Vein endothelial cell (primary cell): ENCODE data around the gene FAM110A. TPM values are rescaled to one million over a fixed set of nuclear protein-coding genes. Genes with fewer than 3 reads are reported as not detected.

Experiments
- total RNA-seq: library from RNA; depleted of rRNA; stranded (reverse); fragments of >200 nt; gene quantifications from 2 replicates; pipeline ENCODE4 v1.2.3, GENCODE V29; 2012

The FAM110A gene
- 3.5 and 4.9 TPM in 2 replicates for total RNA-seq

GRCh38 chr20:833450-834150, at the start of gene FAM110A:
Gene FAM110A (plus strand): TSS chr20:833715. CDS start chr20:844805, 11,090 bp downstream.

Other genes with a start within 250 kb of the FAM110A start
- 0.57 and 0.65 TPM in 2 replicates for gene TCF15, start 223.4 kb upstream of the FAM110A start, total RNA-seq
- 43.9 and 52.3 TPM in 2 replicates for gene SRXN1, start 180.5 kb upstream of the FAM110A start, total RNA-seq
- gene SCRT2, start 157.9 kb upstream of the FAM110A start, total RNA-seq: not detected in 2 replicates
- under 0.01 and 0.10 TPM in 2 replicates for gene SLC52A3, start 65.2 kb upstream of the FAM110A start, total RNA-seq
- gene ANGPT4, start 82.6 kb downstream of the FAM110A start, total RNA-seq: not detected in 2 replicates
- not detected in 2 replicates for gene RSPO4, start 168.6 kb downstream of the FAM110A start, total RNA-seq